NCI-H345 (cell line): ENCODE results near the gene RLF.

Experiments
- DNase-seq: peaks from one replicate; lab custom pipeline; 2025; lab: John Stamatoyannopoulos, UW

The RLF gene

DNA sequence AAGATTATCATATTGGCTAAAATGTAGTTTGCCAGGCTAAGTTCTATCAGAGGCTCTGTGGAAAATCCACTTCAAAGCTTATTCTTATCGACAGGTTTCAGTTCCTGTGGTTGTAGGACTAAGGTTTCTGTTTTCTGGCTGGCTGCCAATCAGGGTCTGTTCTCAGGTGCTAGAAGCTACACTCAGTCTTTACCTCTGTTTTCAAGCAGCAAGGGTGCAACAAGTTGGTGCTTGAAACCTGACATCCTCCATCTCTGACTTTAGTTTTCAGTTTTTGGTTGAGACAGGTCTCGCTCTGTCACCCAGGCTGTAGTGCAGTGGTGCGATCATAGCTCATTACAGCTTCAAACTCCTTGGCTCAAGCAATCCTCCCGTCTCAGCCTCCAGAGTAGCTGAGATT, 71.3 kb downstream of the RLF start:
- no peak for DNase-seq

DNA sequence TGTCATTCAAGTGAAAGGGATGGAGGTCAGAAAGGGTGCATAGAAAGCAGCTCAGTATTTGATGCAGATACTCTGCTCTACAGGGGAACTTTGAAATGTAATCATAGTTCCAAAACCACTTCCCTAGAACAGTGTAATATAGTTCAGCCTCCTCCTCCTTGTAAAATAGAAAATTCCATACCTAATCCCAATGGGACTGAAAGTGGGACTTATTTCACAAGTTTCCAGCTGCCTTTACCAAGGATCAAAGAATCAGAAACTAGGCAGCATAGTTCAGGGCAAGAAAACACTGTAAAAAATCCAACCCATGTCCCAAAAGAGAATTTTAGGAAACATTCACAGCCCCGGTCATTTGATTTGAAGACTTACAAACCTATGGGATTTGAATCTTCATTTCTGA, 78.4 kb downstream of the RLF start:
- no peak for DNase-seq

DNA sequence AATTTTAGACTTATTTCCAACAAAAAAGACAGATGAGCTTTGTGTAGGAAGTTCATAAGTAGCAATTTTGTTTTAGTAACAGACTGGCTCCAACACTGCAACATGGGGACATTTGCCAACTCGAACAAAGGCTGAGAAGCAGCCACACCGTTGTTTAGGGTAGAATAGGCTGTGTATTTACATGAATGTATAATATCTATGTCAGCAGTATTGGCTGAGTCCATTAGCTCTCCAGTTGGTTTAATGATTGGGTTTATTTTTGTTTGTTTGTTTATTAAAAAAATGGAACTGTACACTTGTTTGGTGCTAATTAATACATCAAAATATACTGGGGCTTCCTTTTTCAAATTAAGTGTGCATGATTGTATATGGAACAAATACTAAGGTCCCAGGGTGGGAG, 79.2 kb downstream of the RLF start:
- DNase-seq: no peak

DNA sequence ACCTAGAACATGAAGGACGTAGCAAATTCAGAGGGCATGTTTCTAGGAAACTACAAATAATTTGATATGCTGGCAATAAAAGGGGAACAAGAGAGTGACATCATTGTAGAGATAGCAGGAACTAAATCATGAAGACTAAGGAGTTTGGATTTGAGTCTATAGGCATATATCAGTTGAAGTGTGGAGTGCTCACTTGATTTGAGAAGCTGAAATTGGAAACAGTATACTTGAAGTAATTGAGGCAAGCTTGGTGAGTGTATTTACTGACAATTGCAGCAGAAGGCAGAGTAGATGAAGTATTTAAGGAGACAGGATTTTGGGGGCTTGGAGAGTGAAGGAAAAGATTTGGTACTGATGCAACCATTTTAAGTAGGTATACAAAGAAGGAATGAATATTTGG, 80.2 kb downstream of the RLF start:
- DNase-seq: no peak

DNA sequence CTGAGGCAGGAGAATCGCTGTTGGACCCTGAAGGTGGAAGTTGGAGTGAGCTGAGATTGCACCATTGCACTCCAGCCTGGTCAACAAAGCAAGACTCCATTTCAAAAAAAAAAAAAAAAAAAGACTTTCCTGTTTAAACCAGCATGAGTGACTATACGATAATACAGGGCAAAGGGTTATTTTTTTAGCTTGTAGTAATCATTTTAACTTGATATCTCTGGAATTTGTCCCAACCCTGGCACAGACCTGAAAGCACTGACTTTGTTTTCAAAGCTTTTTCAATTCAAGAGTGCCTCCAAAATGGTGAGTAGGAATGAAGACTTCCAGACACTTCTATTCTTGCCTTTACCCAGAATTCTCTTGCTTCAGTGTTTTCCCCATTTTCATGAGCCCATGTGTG, 82.2 kb downstream of the RLF start:
- DNase-seq: no peak

DNA sequence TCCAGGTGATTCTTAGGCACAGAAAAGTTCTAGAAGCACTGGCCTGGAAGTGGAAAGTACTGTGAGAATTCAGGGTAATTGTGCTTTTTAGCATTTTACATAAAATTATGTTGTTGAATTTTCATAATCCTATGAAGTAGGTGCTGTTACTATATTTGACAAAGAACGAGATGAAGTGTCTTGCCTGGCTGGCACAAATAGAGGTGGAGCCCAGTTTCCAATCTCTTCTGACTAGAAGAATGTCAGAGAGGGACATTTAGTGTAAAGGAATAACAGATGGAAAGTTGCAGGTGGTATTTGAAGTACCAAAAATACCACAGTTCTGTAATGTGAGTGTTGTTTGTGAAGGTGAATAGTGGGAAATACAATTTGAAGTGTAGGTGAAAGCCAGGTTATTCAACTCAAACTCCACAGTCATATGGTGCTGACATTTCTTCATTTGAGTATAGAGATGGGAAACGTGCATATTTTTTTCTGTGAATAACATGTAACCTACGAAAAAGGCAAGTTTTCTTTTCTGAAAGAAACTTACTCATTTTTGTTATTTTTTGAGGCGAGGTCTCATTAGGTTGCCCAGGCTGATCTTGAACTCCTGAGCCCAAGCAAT, 83.1 kb downstream of the RLF start:
- no peak for DNase-seq

DNA sequence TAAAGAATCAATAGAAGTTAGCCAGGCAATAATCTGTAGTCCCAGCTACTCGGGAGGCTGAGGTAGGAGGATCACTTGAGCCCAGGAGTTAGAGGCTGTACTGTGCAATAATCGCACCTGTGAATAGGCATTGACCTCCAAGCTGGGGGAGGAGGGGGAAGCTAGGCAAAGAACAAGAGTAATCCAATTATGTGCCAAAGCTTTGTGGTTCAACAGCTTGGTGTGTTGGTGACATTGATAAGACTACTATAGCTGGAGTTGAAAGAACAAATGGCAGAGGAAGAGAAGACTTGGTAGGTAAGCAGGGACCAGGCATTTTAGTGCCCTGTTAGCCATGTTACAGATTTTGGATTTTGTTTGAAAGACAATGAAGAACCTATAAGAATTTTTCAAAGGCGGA, 84.5 kb downstream of the RLF start:
- no peak for DNase-seq

DNA sequence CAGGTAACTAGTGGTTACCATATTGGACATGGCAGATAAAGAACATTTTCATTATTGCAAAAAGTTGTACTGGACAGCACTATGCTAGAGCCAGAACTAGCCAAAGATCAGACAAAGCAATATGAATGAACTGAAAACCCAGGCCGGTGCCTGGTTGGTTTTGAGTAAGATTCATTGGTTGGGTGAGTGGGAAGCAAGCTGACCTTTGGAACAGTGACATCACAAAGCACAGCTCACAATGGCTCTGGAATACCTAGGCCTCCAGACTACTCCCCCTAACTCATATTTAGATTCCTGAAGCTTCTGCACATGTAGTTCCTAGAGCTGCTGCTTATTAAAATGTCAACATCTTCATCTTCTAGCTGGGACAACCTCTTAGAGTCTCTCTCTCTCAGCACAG, 86.5 kb downstream of the RLF start, which contains the start of gene TMCO2:
TMCO2 (plus strand) TSS at position 283 of the 400 bp plus-strand sequence; CDS start at position 340, 57 bp downstream.
- no peak for DNase-seq

DNA sequence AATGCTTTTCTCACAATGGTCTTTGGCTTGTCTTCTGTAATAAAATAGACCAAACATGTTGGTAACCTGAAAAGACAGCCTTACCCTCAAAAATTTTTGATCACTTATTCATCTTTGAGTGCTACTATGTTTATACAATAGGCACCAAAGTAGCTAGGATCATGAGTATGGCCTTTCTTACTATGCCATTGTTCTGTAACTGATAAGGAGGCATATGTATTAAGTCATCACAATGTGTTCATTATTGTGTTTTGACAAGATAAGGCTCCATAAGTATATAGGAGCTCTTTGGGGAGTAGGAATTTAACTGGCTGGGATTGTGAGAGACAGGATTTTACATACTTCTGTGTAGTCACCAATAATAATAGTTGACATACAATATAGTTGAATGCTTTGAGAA, 87.2 kb downstream of the RLF start:
- DNase-seq: no peak

DNA sequence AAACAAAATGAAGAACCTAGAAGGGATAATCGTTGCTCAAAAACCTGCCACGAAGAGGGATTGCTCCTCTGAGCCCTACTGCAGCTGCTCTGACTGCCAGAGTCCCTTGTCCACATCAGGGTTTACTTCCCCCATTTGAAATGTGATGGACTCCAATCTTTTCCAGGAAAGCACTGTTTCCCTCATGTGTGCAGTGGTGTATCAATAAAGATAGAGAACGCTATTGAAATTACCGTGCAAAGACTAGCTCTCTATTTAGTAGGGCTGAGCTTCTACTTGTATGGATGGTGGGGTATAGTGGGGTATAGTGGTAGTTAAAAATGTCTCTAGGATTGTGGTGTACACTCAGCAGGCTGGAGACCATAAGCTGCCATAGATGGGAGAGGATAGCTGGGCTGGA, 90.3 kb downstream of the RLF start:
- no peak for DNase-seq

DNA sequence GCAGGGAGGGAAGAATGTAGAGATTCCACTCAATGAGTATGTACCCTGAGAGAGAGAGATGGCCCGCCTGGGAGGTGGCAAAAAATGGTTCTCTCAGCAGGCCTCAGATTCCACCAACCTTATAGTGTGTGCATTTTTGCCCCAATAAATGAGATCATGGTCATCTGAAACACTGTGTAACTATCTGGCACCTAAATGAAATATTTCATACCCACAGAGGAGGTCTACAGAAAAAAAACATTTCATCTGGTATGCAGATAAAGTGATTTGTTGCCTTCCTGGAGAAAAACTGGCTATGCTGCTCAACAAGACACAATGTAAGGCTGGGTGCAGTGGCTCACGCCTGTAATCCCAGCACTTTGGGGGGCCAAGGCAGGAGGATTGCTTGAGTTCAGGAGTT, 91.4 kb downstream of the RLF start:
- no peak for DNase-seq

DNA sequence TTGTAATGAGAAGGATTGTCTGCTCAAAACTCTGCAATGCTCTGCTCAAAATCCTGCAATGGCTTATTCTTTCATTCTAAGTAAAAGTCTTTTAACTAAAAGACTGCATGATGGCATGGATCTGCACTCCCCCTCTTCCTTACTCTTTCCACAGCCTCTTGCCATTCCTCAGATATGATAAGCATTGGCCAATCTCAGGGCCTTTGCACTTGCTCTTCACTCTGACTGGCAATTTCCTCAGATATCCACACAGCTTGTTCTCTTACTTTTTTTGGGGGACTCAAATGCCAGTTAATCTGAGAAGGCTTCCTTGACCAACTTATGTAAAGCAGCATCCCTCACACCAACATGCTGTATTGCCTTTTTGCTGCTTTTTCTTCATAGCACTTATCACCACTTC, 94.0 kb downstream of the RLF start:
- DNase-seq: no peak

DNA sequence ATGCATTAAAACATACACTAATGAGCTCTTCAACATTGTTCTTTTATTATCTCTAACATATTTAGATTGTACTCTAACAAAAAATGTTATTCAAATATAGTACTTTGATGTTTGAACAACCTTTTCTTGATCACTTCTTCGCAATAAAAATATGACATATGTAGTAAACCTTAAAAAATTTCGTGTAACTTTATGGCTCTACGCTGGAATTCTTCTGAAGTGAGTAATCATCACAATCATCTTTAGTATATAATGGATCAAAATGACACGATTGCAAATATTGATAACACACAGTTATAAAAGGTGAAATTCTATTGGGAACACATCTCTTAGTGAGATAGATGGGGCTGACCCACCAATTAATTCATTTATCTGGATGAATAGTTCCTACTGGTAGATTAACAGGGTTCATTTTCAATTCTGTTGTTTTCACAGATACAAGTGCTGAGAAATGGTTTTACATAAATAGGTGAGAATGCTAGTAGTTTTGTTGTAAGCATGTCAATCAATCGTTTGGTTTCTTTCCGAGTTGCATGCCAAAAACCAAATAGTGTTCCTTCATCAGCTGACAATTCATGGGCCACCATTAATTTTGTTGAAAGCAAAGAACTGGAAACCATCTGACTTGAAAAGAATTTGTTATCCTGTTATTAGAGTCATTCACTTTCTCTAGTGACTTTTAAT, 95.4 kb downstream of the RLF start:
- no peak for DNase-seq

DNA sequence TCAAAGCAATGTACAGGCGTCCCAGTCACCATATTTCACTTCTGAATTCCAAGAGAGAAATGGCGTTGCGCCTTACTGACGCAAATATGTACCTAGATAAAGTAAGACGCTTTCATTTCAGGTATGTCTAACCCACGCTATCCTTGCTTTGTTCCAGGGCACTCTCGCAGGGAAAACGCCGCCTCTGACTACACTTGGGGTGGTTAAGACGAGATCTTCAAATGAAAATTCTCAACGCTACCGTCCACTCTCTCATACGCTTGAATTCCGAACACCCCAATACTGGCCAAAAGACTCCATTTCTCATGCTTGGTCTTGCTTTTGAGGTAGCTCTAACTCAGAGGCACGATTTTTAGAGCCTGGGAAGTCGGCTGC, 96.1 kb downstream of the RLF start:
- DNase-seq: peak; percentile 64

DNA sequence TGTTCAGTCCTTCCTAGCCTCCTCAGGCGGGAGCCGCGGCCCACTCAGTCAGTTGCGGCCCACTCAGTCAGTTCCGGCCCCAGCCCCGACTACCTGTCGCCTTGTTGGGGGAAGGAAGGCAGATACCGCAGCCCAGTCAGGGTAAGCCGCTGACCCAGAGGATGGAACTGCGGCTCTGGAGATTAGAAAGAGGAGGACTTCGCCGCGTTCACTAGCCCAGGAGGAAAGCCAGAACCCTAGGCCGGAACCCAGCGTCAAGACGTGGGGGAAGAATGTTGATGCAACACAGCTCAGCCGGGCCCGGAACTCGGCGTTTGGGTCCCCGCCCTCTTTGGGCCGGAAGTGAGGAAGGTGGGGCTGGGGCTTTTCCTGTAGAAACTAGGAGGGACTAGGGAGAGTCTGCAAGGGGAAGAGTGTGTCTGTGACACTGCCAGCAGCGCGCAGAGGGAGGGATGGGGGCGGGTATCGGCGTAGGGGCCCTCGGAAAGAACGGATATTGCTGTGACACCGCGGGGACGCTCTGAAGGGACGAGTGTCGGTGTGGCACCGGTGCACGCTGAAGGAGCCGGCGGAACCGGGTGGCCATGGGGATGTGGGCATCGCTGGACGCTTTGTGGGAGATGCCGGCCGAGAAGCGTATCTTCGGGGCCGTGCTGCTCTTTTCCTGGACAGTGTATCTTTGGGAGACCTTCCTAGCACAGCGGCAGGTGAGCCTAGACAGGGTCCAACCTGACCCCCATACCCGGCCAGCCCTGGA, 96.7 kb downstream of the RLF start, which contains the start of gene ZMPSTE24:
ZMPSTE24 (plus strand) TSS at position 549 of the 757 bp plus-strand sequence; CDS start at position 585, 36 bp downstream.
- peak; percentile 99 for DNase-seq

DNA sequence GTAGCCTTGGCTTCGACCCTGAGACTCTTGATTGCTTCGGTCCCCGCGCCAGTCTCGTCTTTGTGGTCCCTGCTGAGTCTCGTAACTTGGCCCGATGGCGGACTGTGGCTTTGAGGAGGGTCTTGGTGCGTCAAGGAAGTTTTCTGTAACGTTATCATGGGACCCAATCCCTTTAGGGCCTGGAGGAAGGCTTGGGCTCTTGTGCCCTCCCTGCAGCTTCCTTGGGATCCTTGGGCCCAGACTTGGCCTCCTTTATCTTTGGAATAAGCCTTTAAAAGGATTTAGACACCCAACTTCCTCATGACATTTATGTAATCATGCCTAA, 97.2 kb downstream of the RLF start:
- no peak for DNase-seq

DNA sequence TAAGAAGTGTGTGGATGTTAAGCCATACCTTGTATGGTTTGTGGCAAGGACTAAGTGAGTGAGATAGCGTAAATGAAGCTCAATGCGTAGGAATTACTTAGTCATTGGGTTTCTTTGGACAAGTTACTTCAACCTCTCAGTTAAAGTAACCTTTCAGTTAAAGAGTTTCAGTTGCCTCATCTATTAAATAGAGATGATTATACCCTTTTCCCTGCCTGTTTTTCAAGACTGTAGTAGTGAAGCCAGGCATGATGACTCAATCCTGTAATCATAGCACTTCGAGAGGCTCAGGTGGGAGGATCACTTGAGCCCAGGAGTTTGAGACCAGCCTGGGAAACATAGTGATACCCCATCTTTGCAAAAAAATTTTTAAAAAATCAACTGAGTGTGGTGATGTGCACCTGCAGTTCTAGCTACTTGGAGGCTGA, 103.2 kb downstream of the RLF start:
- no peak for DNase-seq

DNA sequence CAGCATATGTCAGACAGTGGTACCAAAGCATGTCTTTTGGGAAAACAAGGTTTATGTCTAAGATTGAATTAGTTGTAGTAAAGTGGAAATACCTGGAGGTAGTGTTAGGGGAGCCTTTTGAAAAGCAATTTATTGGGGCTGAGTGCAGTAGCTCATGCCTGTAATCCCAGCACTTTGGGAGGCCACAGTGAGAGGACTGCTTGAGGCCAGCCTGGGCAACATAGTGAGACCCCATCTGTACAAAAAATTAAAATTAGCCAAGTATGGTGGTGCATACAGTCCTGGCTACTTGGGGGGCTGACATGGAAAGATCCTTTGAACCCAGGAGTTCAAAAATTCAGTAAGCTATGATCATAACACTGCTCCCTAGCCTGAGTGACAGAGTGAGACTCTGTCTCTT, 104.1 kb downstream of the RLF start:
- no peak for DNase-seq

DNA sequence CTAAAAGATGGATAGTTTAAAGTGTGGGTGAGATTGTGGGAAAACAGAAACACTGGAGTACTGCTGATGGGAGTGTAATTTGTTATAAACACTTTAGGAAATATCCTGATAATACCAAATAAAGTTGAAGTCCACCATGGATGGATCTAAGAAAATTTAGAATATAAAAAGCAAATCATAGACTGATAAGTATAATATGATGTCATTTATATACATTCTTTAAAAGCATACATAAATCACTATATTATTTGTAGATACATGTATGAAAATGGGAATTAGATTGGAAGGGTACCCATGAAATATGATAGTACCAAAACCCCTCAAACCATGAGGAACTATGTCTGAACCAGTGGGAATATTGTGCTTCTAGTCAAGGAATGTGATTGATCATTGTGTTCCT, 104.7 kb downstream of the RLF start:
- no peak for DNase-seq

DNA sequence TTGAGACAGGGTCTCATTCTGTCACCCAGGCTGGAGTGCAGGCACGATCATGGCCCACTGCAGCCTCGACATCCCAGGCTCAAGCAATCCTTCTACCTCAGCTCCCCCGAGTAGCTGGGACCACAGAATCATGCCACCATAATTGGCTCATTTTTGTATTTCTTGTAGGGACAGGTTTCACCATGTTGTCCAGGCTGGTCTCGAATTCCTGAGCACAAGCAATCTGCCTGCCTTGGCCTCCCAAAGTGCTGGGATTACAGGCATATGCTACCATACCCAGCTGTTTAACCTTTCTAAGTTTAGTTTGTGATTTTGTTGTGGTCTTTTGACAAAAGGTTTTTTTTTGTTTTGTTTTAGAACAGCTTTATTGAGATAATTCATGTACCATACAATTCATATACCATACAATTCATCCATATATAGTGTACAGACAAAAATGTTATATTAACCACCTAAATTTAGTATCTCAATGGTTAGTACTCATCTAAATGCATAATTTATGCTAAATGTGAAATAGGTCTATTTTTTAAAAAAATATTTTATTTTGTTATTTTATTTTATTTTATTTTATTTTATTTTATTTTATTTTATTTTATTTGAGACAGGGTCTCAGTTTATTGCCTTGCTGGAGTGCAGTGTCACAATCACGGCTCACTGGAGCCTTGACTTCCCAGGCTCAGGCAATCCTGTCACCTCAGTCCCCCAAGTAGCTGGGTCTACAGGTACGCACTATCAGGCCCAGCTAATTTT, 105.8 kb downstream of the RLF start:
- no peak for DNase-seq

DNA sequence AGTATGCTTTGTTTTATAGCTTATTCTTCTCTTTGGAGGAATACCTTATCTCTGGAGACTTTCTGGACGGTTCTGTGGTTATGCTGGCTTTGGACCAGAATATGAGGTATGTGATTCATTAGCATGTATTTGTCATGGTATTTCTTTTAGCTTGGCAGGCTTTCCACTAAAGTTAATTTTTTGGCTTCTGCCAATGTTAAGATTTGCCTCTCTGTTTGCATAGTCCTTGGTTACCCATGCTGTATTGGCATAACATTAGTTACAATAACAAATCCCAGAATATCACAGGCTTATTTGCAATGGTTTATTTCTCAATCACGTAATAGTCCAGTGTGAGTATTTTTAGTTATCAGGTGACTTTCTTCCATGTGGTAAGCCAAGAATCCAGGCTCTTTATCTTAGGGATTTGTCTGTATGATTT, 106.6 kb downstream of the RLF start:
- no peak for DNase-seq

DNA sequence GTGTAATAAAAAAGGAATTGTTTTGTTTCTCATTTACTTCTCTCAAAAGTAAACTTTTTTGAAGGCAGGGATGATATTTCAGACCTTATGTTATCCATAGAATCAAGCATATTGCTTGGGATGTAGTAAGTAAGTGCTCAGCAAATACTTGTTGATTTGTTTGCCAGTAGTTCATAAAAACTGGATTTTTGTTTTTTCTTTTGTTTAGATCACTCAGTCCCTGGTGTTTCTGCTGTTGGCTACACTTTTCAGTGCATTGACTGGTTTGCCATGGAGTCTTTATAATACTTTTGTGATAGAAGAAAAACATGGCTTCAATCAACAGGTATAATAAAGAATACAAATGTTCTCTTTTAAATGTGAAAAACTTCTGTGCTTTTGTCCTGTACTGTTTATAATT, 107.0 kb downstream of the RLF start:
- DNase-seq: no peak
